Measurements from ENCODE around the gene SGCD.

GRCh38 chr5:156409834-156410233 is 82.9 kb downstream of the SGCD start:
- TF ChIP-seq CSDC2 (CRISPR knock-in tag; IDR thresholded peaks at IDR 0.05) = no peak
- TF ChIP-seq ZNF70 (CRISPR knock-in tag; IDR thresholded peaks at IDR 0.05) = no peak
- TF ChIP-seq POU6F1 (CRISPR knock-in tag; IDR thresholded peaks at IDR 0.05; ENCODE audit: borderline replicate concordance, low read depth) = no peak
- no peak for TF ChIP-seq CREB5 (CRISPR knock-in tag; IDR thresholded peaks at IDR 0.05; ENCODE audit: low read depth)
- no peak for TF ChIP-seq RARB (CRISPR knock-in tag; IDR thresholded peaks at IDR 0.05)
- TF ChIP-seq TOX (CRISPR knock-in tag; IDR thresholded peaks at IDR 0.05; ENCODE audit: borderline replicate concordance) = no peak
- no peak for TF ChIP-seq ZFP30 (CRISPR knock-in tag; IDR thresholded peaks at IDR 0.05)
